Measurements from ENCODE around the gene APLP1.

Gene APLP1

DNA sequence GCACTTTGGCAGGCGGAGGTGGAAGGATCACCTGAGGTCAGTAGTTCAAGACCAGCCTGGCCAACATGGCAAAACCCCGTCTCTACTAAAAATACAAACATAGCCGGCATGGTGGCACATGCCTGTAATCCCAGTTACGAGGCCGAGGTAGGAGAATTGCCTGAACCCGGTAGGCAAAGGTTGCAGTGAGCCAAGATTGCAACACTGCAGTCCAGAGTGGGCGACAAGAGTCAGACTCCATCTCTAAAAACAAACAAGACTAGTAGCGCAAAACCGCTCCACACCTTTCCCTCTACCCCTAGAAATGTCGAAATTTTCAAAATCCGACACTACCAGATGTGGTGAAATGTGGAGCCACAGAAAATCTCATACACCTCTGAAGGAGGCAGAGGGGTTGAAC, 50.9 kb downstream of the APLP1 start:
- TF ChIP-seq, protein P1, sequence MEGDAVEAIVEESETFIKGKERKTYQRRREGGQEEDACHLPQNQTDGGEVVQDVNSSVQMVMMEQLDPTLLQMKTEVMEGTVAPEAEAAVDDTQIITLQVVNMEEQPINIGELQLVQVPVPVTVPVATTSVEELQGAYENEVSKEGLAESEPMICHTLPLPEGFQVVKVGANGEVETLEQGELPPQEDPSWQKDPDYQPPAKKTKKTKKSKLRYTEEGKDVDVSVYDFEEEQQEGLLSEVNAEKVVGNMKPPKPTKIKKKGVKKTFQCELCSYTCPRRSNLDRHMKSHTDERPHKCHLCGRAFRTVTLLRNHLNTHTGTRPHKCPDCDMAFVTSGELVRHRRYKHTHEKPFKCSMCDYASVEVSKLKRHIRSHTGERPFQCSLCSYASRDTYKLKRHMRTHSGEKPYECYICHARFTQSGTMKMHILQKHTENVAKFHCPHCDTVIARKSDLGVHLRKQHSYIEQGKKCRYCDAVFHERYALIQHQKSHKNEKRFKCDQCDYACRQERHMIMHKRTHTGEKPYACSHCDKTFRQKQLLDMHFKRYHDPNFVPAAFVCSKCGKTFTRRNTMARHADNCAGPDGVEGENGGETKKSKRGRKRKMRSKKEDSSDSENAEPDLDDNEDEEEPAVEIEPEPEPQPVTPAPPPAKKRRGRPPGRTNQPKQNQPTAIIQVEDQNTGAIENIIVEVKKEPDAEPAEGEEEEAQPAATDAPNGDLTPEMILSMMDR (IDR thresholded peaks at IDR 0.05; ENCODE audit: low read depth, low read length): no peak
- TF ChIP-seq MAX (IDR thresholded peaks at IDR 0.05; ENCODE audit: low read depth, low read length) (no peak), POLR2A (IDR thresholded peaks at IDR 0.05; ENCODE audit: extremely low read depth, insufficient read length) (no peak), MYC (IDR thresholded peaks at IDR 0.05; ENCODE audit: low read depth, low read length) (no peak)
- DNase-seq (ENCODE audit: low read depth): no peak
- no peak overlapping the region for H3K4me3 ChIP-seq (ENCODE audit: low read depth, low read length)

- no peak for TF ChIP-seq POLR2A (IDR thresholded peaks at IDR 0.05; ENCODE audit: extremely low read depth, insufficient read length)
- no peak for TF ChIP-seq MYC (IDR thresholded peaks at IDR 0.05; ENCODE audit: low read depth, low read length)
- H3K4me3 ChIP-seq (ENCODE audit: low read depth, low read length): no peak overlapping the region
- no peak for DNase-seq (ENCODE audit: low read depth)
Observed at GRCh38 chr19:35921012-35921411, 52.6 kb downstream of the APLP1 start.

DNA sequence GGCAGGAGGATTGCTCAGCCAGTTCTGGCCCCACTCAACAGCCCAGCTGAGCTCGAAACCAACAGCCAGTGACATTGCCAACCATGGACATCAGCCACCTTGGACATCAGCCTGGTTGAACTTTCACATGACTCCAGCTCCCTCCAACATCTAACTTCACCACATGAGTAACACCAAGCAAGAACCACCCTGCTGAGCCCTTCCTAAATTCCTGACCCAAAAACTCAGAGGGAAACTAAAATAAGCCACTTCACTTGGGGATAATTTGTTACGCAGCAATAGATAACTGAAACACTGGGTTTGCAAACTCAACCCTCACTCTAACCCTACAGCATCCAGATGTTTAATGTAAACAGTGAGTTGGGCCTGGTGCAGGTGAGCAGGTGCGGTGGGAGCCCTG, 57.1 kb downstream of the APLP1 start:
- DNase-seq (ENCODE audit: low read depth): no peak
- H3K4me3 ChIP-seq (ENCODE audit: low read depth, low read length): no peak overlapping the region
- no peak for TF ChIP-seq POLR2A (IDR thresholded peaks at IDR 0.05; ENCODE audit: extremely low read depth, insufficient read length)
- TF ChIP-seq MAX (IDR thresholded peaks at IDR 0.05; ENCODE audit: low read depth, low read length): no peak
- TF ChIP-seq, protein P1 (IDR thresholded peaks at IDR 0.05; ENCODE audit: low read depth, low read length): no peak
- no peak for TF ChIP-seq MYC (IDR thresholded peaks at IDR 0.05; ENCODE audit: low read depth, low read length)

- no peak overlapping the region for H3K4me3 ChIP-seq (ENCODE audit: low read depth, low read length)
- no peak for DNase-seq (ENCODE audit: low read depth)
- no peak for TF ChIP-seq MYC (IDR thresholded peaks at IDR 0.05; ENCODE audit: low read depth, low read length)
- no peak for TF ChIP-seq MAX (IDR thresholded peaks at IDR 0.05; ENCODE audit: low read depth, low read length)
- TF ChIP-seq, protein P1 (IDR thresholded peaks at IDR 0.05; ENCODE audit: low read depth, low read length): no peak
- TF ChIP-seq POLR2A (IDR thresholded peaks at IDR 0.05; ENCODE audit: extremely low read depth, insufficient read length): no peak
Observed at GRCh38 chr19:35928507-35928906, 60.1 kb downstream of the APLP1 start.
